H9 (cell line): Measurements from ENCODE around the gene LHPP. TPM values are rescaled to one million over a fixed set of nuclear protein-coding genes. Genes with fewer than 3 reads are reported as not detected.
A peak's percentile ranks its signal among the peaks of the same experiment; 100 is the strongest.

Experiments
- DNase-seq: peaks from one replicate; pipeline ENCODE4 v3.0.0-alpha.2; 2017
- H2AFZ ChIP-seq: one replicate; pipeline ENCODE4 v1.6.1; 2013; ENCODE audit warnings: mild to moderate bottlenecking, low read length, control low read depth, moderate library complexity
- H2AK5ac ChIP-seq: 2 replicates; pipeline ENCODE4 v1.6.1; 2013; ENCODE audit warnings: low read length, control low read depth, mixed read lengths; ENCODE audit not compliant: insufficient read length
- H2BK120ac ChIP-seq: one replicate; pipeline ENCODE4 v1.6.1; 2013; ENCODE audit warnings: low read depth, mild to moderate bottlenecking, low read length, control low read depth, inconsistent platforms; ENCODE audit not compliant: poor library complexity, severe bottlenecking
- H2BK12ac ChIP-seq: 2 replicates; pipeline ENCODE4 v1.6.1; 2013; ENCODE audit warnings: low read length, control low read depth, mixed read lengths, low read depth; ENCODE audit not compliant: insufficient read length
- H2BK15ac ChIP-seq: 2 replicates; pipeline ENCODE4 v1.6.1; 2013; ENCODE audit warnings: low read depth, low read length, control low read depth
- H2BK20ac ChIP-seq: one replicate; pipeline ENCODE4 v1.6.1; 2013; ENCODE audit warnings: low read depth, mild to moderate bottlenecking, low read length, control low read depth, inconsistent platforms; ENCODE audit not compliant: poor library complexity, severe bottlenecking
- H2BK5ac ChIP-seq: 2 replicates; pipeline ENCODE4 v1.6.1; 2013; ENCODE audit warnings: low read length, control low read depth, mixed read lengths; ENCODE audit not compliant: insufficient read length
- H3K14ac ChIP-seq: 2 replicates; pipeline ENCODE4 v1.6.1; 2013; ENCODE audit warnings: low read length, control low read depth; ENCODE audit not compliant: insufficient read depth
- H3K18ac ChIP-seq: 2 replicates; pipeline ENCODE4 v1.6.1; 2013; ENCODE audit warnings: low read depth, mild to moderate bottlenecking, mixed read lengths, low read length, control low read depth; ENCODE audit not compliant: insufficient read length
- H3K23ac ChIP-seq: 2 replicates; pipeline ENCODE4 v1.6.1; 2013; ENCODE audit warnings: low read length, control low read depth, mixed read lengths, low read depth; ENCODE audit not compliant: insufficient read length
- H3K23me2 ChIP-seq: 2 replicates; pipeline ENCODE4 v1.6.1; 2013; ENCODE audit warnings: low read depth, mild to moderate bottlenecking, mixed read lengths, low read length, control low read depth; ENCODE audit not compliant: insufficient read length, poor library complexity, severe bottlenecking
- H3K27ac ChIP-seq: 2 replicates; pipeline ENCODE4 v1.5.1; 2013; ENCODE audit warnings: low read length, control low read depth, mixed read lengths, low read depth; ENCODE audit not compliant: insufficient read length
- H3K27me3 ChIP-seq: 2 replicates; pipeline ENCODE4 v1.6.1; 2013; ENCODE audit warnings: low read length, control low read depth, inconsistent platforms; ENCODE audit not compliant: insufficient read depth
- H3K4ac ChIP-seq: 2 replicates; pipeline ENCODE4 v1.6.1; 2013; ENCODE audit warnings: low read depth, mild to moderate bottlenecking, control low read depth, inconsistent platforms, low read length, moderate library complexity
- H3K4me1 ChIP-seq: 2 replicates; pipeline ENCODE4 v1.6.1; 2013; ENCODE audit warnings: low read length, control low read depth, inconsistent platforms; ENCODE audit not compliant: insufficient read depth
- H3K4me2 ChIP-seq: 2 replicates; pipeline ENCODE4 v1.6.1; 2013; ENCODE audit warnings: low read length, control low read depth, mixed read lengths; ENCODE audit not compliant: insufficient read length, insufficient read depth
- H3K56ac ChIP-seq: 2 replicates; pipeline ENCODE4 v1.6.1; 2013; ENCODE audit warnings: low read depth, mild to moderate bottlenecking, mixed read lengths, low read length, control low read depth; ENCODE audit not compliant: insufficient read length
- H3K79me1 ChIP-seq: 2 replicates; pipeline ENCODE4 v1.6.1; 2013; ENCODE audit warnings: low read depth, mild to moderate bottlenecking, moderate library complexity, low read length, control low read depth, inconsistent platforms; ENCODE audit not compliant: insufficient read depth, poor library complexity, severe bottlenecking
- H3K79me2 ChIP-seq: 2 replicates; pipeline ENCODE4 v1.6.1; 2013; ENCODE audit warnings: low read length, control low read depth, inconsistent platforms; ENCODE audit not compliant: insufficient read depth
- H3K9ac ChIP-seq: 2 replicates; pipeline ENCODE4 v1.6.1; 2013; ENCODE audit warnings: low read length, control low read depth, mixed read lengths; ENCODE audit not compliant: insufficient read length; ENCODE audit errors: extremely low read depth
- H3K9me3 ChIP-seq: one replicate; pipeline ENCODE4 v1.6.1; 2013; ENCODE audit warnings: low read depth, low read length, inconsistent platforms; ENCODE audit not compliant: control insufficient read depth
- H3T11ph ChIP-seq: one replicate; pipeline ENCODE4 v1.6.1; 2013; ENCODE audit warnings: mild to moderate bottlenecking, low read length, control low read depth, inconsistent platforms
- H4K20me1 ChIP-seq: one replicate; pipeline ENCODE4 v1.6.1; 2013; ENCODE audit not compliant: control insufficient read depth, insufficient read length, insufficient read depth
- H4K5ac ChIP-seq: 2 replicates; pipeline ENCODE4 v1.6.1; 2013; ENCODE audit warnings: low read depth, mild to moderate bottlenecking, mixed read lengths, low read length, control low read depth; ENCODE audit not compliant: insufficient read length
- H4K8ac ChIP-seq: replicated peaks from 2 replicates; pipeline ENCODE4 v1.6.1; 2013; ENCODE audit warnings: low read length, control low read depth, mixed read lengths, low read depth; ENCODE audit not compliant: insufficient read length
- H4K91ac ChIP-seq: 2 replicates; pipeline ENCODE4 v1.6.1; 2013; ENCODE audit warnings: low read depth, mild to moderate bottlenecking, moderate library complexity, mixed read lengths, low read length, control low read depth; ENCODE audit not compliant: insufficient read length
- H3K27ac Mint-ChIP-seq, 3 experiments: 2 replicates in 2 of 3; 3 replicates in 1 of 3; pipeline ENCODE4 v1.8.0; 2020 to 2021; ENCODE audit warnings: mixed read lengths in 3 of 3, mild to moderate bottlenecking in 1 of 3, moderate library complexity in 1 of 3
- H3K27me3 Mint-ChIP-seq: 2 replicates; pipeline ENCODE4 v1.8.0; 2021; ENCODE audit warnings: low read depth, mild to moderate bottlenecking, moderate library complexity, mixed read lengths
- H3K36me3 Mint-ChIP-seq, 3 experiments: 2 replicates in 2 of 3; 3 replicates in 1 of 3; pipeline ENCODE4 v1.8.0; 2020 to 2021; ENCODE audit warnings: low read depth in 3 of 3, mixed read lengths in 3 of 3; ENCODE audit not compliant: insufficient read depth in 1 of 3
- H3K4me1 Mint-ChIP-seq, 2 experiments: 2 replicates each; pipeline ENCODE4 v1.8.0; 2020; ENCODE audit warnings: mixed read lengths in 2 of 2
- H3K4me3 Mint-ChIP-seq, 2 experiments: 2 replicates in 1 of 2; 3 replicates in 1 of 2; pipeline ENCODE4 v1.8.0; 2020 to 2021; ENCODE audit warnings: mild to moderate bottlenecking in 2 of 2, mixed read lengths in 2 of 2, moderate library complexity in 1 of 2
- H3K9me3 Mint-ChIP-seq, 2 experiments: 2 replicates in 1 of 2; 3 replicates in 1 of 2; pipeline ENCODE4 v1.8.0; 2020; ENCODE audit warnings: mild to moderate bottlenecking in 2 of 2, mixed read lengths in 2 of 2, moderate library complexity in 1 of 2
- CTCF ChIP-seq: fragments of 200-600 bp; sonication (generic); conservative IDR thresholded peaks from 3 replicates; pipeline ENCODE4 v1.8.0; 2021; ENCODE audit warnings: antibody characterized with exemption, mild to moderate bottlenecking
- WGBS: extraction: QIAGEN DNeasy Blood & Tissue Kit; methylation state at CpG from one replicate; pipeline ENCODE4 v1.1.7; 2013; ENCODE audit warnings: missing lambda C conversion rate, low lambda C conversion rate, mixed read lengths; ENCODE audit not compliant: insufficient read length; ENCODE audit errors: extremely low coverage; 5-methylcytosine and 5-hydroxymethylcytosine counted together
- total RNA-seq: library from RNA; stranded (reverse); gene quantifications from 2 replicates; pipeline ENCODE4 v1.2.1, GENCODE V29; 2021

Gene LHPP
- total RNA-seq, 1 experiment from 2014 or later: 29.6 TPM

DNA sequence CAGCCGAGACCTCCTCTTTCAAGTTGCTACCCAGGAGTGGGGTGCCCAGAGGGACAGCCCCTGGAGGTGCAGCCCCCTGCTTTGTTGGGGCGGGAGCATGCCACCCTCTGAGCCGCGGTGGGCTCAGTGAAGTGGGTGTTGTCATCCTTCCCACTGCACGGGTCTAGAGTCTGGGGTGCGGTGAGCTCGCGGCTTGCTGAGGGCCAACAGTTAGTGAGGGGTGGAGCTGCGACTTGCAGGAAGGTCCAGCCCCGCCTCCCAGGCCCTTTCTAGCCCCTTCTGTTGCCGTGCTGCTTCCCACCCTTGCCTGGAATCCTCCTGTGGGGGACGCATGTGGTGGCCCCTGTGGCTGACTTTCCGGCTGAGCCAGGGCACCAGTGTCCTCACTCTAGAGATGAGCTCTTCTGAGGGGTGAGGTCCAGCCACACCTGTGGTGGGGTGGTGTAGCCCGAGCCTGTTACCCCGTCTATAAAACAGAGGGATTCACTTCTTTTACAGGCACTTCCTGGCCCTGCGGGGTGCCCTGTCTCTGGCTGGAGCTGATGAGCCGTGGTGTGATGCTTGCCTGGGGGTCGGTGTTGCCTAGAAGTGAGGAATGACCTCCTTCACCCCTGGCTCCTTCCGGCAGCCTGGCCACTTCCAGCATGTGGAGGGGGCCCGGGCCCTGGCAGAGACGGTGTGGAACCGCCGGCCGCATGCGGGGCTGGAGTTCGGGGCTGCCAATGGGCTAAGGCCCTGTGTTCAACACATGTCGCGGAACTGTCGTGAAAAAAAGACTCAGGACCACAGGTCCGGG is 154.6 kb downstream of the LHPP start:
- Histone ChIP-seq H3T11ph (no peak overlapping the region), H2AK5ac (no peak overlapping the region), H3K4ac (no peak overlapping the region), H3K23me2 (no peaks in the 10 kb centered on the region), H3K79me1 (no peaks in the 10 kb centered on the region), H3K23ac (no peak overlapping the region), H4K5ac (no peak overlapping the region), H4K91ac (no peak overlapping the region), H4K8ac (no peak overlapping the region), H3K18ac (no peak overlapping the region), H4K20me1 (no peaks in the 10 kb centered on the region), H2BK120ac (no peak overlapping the region), H3K4me2 (no peak overlapping the region), H3K9me3 (no peaks in the 10 kb centered on the region), H2BK15ac (no peak overlapping the region), H3K27me3 (no peaks in the 10 kb centered on the region), H3K79me2 (no peaks in the 10 kb centered on the region), H3K9ac (no peak overlapping the region), H2BK12ac (no peak overlapping the region), H3K27ac (no peak overlapping the region), H3K4me1 (peaks cover 2% of the 10 kb centered on the region; the same call in 1 of the 2 replicates), H3K56ac (no peak overlapping the region), H2AFZ (no peak overlapping the region), H2BK20ac (no peak overlapping the region), H2BK5ac (no peak overlapping the region), H3K14ac (peak overlapping the region; percentile 76)
- Mint-ChIP-seq H3K4me3 (no peak overlapping the region; a peak in 1 of 5 replicates), H3K4me1 (peaks cover 7 to 18% of the 10 kb centered on the region in 2 experiments), H3K27me3 (no peaks in the 10 kb centered on the region), H3K9me3 (no peaks in the 10 kb centered on the region), H3K36me3 (0 out of 7 replicates have a peak, but pooled peaks cover 0 to 2% (median 0%) of the 10 kb centered on the region in 3 experiments), H3K27ac (peak overlapping the region in 2 of 3 experiments; percentile 55 to 89; a peak in 2 of 7 replicates)
- no peak for TF ChIP-seq CTCF
- peak; percentile 56 for DNase-seq
- WGBS: no CpG with 5 or more reads among the region's 30 CpGs
